ENCODE data around the gene SHKBP1.
"Not testable (repeated sequence)": the region's sequence is repeated elsewhere in the genome, so short reads cannot be mapped to it uniquely, and the experiment has no call there.

Gene SHKBP1

GRCh38 chr19:40576585-40577451 lies at the start of gene SHKBP1:
SHKBP1 (plus strand) TSS chr19:40576873; CDS start chr19:40576900, 27 bp downstream.
- peak; percentile 94 for DNase-seq

- no peak for DNase-seq
Observed at GRCh38 chr19:40528078-40528477, 48.6 kb upstream of the SHKBP1 start.

- DNase-seq = no peak
Observed at GRCh38 chr19:40528533-40529092, 48.1 kb upstream of the SHKBP1 start.

GRCh38 chr19:40529093-40529954 lies 47.3 kb upstream of the SHKBP1 start:
- peak; percentile 85 for DNase-seq

- no peak for DNase-seq
Observed at GRCh38 chr19:40530091-40530901, 46.4 kb upstream of the SHKBP1 start.

GRCh38 chr19:40533508-40533907 lies 43.2 kb upstream of the SHKBP1 start:
- no peak for DNase-seq

- DNase-seq = no peak
Observed at GRCh38 chr19:40534148-40534547, 42.5 kb upstream of the SHKBP1 start.

- DNase-seq = no peak
Observed at GRCh38 chr19:40539070-40539469, 37.6 kb upstream of the SHKBP1 start.

- DNase-seq = no peak
Observed at GRCh38 chr19:40542202-40542859, 34.3 kb upstream of the SHKBP1 start.

GRCh38 chr19:40543029-40543597 lies 33.6 kb upstream of the SHKBP1 start:
- DNase-seq = no peak

- not testable (repeated sequence) for DNase-seq
Observed at GRCh38 chr19:40546153-40546841, 30.4 kb upstream of the SHKBP1 start.

- not testable (repeated sequence) for DNase-seq
Observed at GRCh38 chr19:40547190-40547589, 29.5 kb upstream of the SHKBP1 start.

GRCh38 chr19:40547836-40548235 lies 28.8 kb upstream of the SHKBP1 start:
- no peak for DNase-seq

GRCh38 chr19:40549007-40549708 lies 27.5 kb upstream of the SHKBP1 start:
- peak; percentile 64 for DNase-seq

- no peak for DNase-seq
Observed at GRCh38 chr19:40550951-40551350, 25.7 kb upstream of the SHKBP1 start.

GRCh38 chr19:40552848-40553247 lies 23.8 kb upstream of the SHKBP1 start:
- DNase-seq = no peak

- DNase-seq = no peak
Observed at GRCh38 chr19:40553885-40554857, 22.5 kb upstream of the SHKBP1 start.

- DNase-seq = no peak
Observed at GRCh38 chr19:40555978-40556689, 20.5 kb upstream of the SHKBP1 start.

All from activated gamma-delta T cell treated with Interleukin-2 at 50 U/mL for 16 hours (primary cell).